Sigmoid colon (tissue), 7 donors: ENCODE data around the gene B3GALT6. TPM values are rescaled to one million over a fixed set of nuclear protein-coding genes. Genes with fewer than 3 reads are reported as not detected.
"Not testable (repeated sequence)": the region's sequence is repeated elsewhere in the genome, so short reads cannot be mapped to it uniquely, and the experiment has no call there.

Experiments used
- DNase-seq: peaks from one replicate; pipeline ENCODE4 v3.0.0-alpha.2; 2019
- H3K27ac ChIP-seq, 4 donors: fragments of 200-600 bp; sonication (generic); one replicate each; pipeline ENCODE4 v1.5.1; 2016 to 2019; ENCODE audit warnings: mild to moderate bottlenecking in 1 of 4
- H3K27me3 ChIP-seq, 3 donors: fragments of 200-600 bp; sonication (generic); one replicate each; pipeline ENCODE4 v1.5.1; 2019; ENCODE audit warnings: mild to moderate bottlenecking in 1 of 3
- H3K36me3 ChIP-seq, 4 donors: fragments of 200-600 bp; sonication (generic); one replicate each; pipeline ENCODE4 v1.5.1; 2016 to 2019
- H3K4me1 ChIP-seq, 4 donors: fragments of 200-600 bp; sonication (generic); one replicate each; pipeline ENCODE4 v1.5.1; 2017 to 2019
- H3K4me3 ChIP-seq, 4 donors: fragments of 200-600 bp; sonication (generic); one replicate each; pipeline ENCODE4 v1.5.1; 2017 to 2019; ENCODE audit warnings: mild to moderate bottlenecking in 2 of 4, moderate library complexity in 1 of 4
- H3K9me3 ChIP-seq, 4 donors: fragments of 200-600 bp in 3 of 4; sonication (generic) in 3 of 4; one replicate each; pipeline versions ENCODE4 v1.5.1 to v1.6.1; 2013 to 2019
- CTCF ChIP-seq, 4 experiments: fragments of 450-650 bp in 3 of 4; fragments of 200-600 bp in 1 of 4; IDR thresholded peaks; one replicate each; pipeline ENCODE4 v1.5.1; 2016 to 2019; ENCODE audit warnings: antibody characterized with exemption in 4 of 4, mild to moderate bottlenecking in 3 of 4, moderate library complexity in 2 of 4
- EP300 ChIP-seq, 4 donors: sonication (generic); formaldehyde crosslinking; IDR thresholded peaks; one replicate each; pipeline ENCODE4 v1.6.1; 2017; ENCODE audit warnings: antibody characterized with exemption in 4 of 4
- POLR2A ChIP-seq, 2 donors: fragments of 450-650 bp; IDR thresholded peaks; one replicate each; pipeline ENCODE4 v1.6.1; 2016; ENCODE audit warnings: antibody characterized with exemption in 2 of 2, mild to moderate bottlenecking in 2 of 2, moderate library complexity in 2 of 2
- POLR2AphosphoS5 ChIP-seq, 4 donors: sonication (generic); formaldehyde crosslinking; IDR thresholded peaks; one replicate each; pipeline ENCODE4 v1.6.1; 2017; ENCODE audit warnings: antibody characterized with exemption in 4 of 4
- WGBS, 2 donors: extraction: QIAGEN DNeasy Blood & Tissue Kit; methylation state at CpG; one replicate each; pipeline ENCODE4 v1.1.7; 2013; 5-methylcytosine and 5-hydroxymethylcytosine counted together
- intact Hi-C: fragments of 100-400 bp; cut with DNase I; formaldehyde crosslinking; loops from one replicate; pipeline ENCODE4 v1.15.1; 2023
- polyA plus RNA-seq, 3 donors: library from polyadenylated mRNA; stranded (reverse); fragments of 200-250 nt; gene quantifications; one replicate each; pipeline ENCODE4 v1.2.3, GENCODE V29; 2013
- total RNA-seq, 4 donors: library from RNA; depleted of rRNA; stranded (reverse); fragments of >200 nt; gene quantifications; one replicate each; pipeline ENCODE4 v1.1.0, GENCODE V29; 2016
- donor health status: healthy with polysubstance abuse.
- donor health status: Bipolar disorder and iron deficiency.
- donor health status: healthy.

Gene B3GALT6
- total and polyA plus RNA-seq, 7 donors, result 1.8 to 12.5 (median 9.1) TPM

- Histone ChIP-seq H3K27me3 (peaks cover 11 to 34% (median 31%) of the 10 kb centered on the region in 3 donors), H3K4me1 (peaks cover 0 to 13% (median 13%) of the 10 kb centered on the region in 4 donors), H3K4me3 (no peak within 1 kb of the TSS), H3K36me3 (peaks cover 0 to 5% (median 2%) of the 10 kb centered on the region in 4 donors), H3K27ac (no peak within 1 kb of the TSS), H3K9me3 (no peaks in the 10 kb centered on the region)
- intact Hi-C loops, result no loop called here
- 3 to 5% methylated on average over 74 of the region's 74 CpGs for WGBS, 2 donors
- no peak for TF ChIP-seq POLR2A (IDR thresholded peaks at IDR 0.05)
- TF ChIP-seq EP300 (IDR thresholded peaks at IDR 0.05), result no peak
- TF ChIP-seq POLR2AphosphoS5 (IDR thresholded peaks at IDR 0.05), result no peak
- no peak for TF ChIP-seq CTCF (IDR thresholded peaks at IDR 0.05)
- DNase-seq, result no peak
Observed at GRCh38 chr1:1246577-1247340, 14.7 kb downstream of the B3GALT6 start, which contains the start of gene C1QTNF12. Gene C1QTNF12, minus strand, starts transcription at chr1:1246722. Its CDS starts 32 bp downstream, at chr1:1246690.

GRCh38 chr1:1247341-1247913 lies 15.4 kb downstream of the B3GALT6 start:
- Histone ChIP-seq H3K4me3 (no peak overlapping the region), H3K36me3 (peaks cover 0 to 7% (median 3%) of the 10 kb centered on the region in 4 donors), H3K4me1 (peaks cover 0 to 13% (median 13%) of the 10 kb centered on the region in 4 donors), H3K27me3 (peaks cover 11 to 34% (median 31%) of the 10 kb centered on the region in 3 donors), H3K9me3 (no peaks in the 10 kb centered on the region), H3K27ac (no peak overlapping the region)
- WGBS, 2 donors, result 56 to 74% methylated on average over 25 of the region's 25 CpGs
- TF ChIP-seq POLR2A (IDR thresholded peaks at IDR 0.05) (no peak), POLR2AphosphoS5 (IDR thresholded peaks at IDR 0.05) (no peak), EP300 (IDR thresholded peaks at IDR 0.05) (no peak), CTCF (IDR thresholded peaks at IDR 0.05) (no peak)
- DNase-seq, result no peak
- intact Hi-C loops, result no loop called here

GRCh38 chr1:1248009-1248913 lies 16.2 kb downstream of the B3GALT6 start:
- DNase-seq, result not testable (repeated sequence)
- 85 to 93% methylated on average over 21 of the region's 21 CpGs for WGBS, 2 donors

GRCh38 chr1:1250786-1251284 lies 18.8 kb downstream of the B3GALT6 start:
- 68 to 78% methylated on average over 16 of the region's 16 CpGs for WGBS, 2 donors
- Histone ChIP-seq H3K4me3 (no peak overlapping the region), H3K27ac (no peak overlapping the region), H3K27me3 (peaks cover 11 to 28% (median 24%) of the 10 kb centered on the region in 3 donors), H3K9me3 (no peaks in the 10 kb centered on the region), H3K4me1 (peaks cover 0 to 13% (median 13%) of the 10 kb centered on the region in 4 donors), H3K36me3 (peaks cover 6 to 39% (median 22%) of the 10 kb centered on the region in 4 donors)
- intact Hi-C loops, result no loop called here
- TF ChIP-seq EP300 (IDR thresholded peaks at IDR 0.05), result no peak
- TF ChIP-seq POLR2A (IDR thresholded peaks at IDR 0.05), result no peak
- TF ChIP-seq CTCF (IDR thresholded peaks at IDR 0.05), result no peak
- no peak for DNase-seq

More at GRCh38 chr1:1248009-1248913, 16.2 kb downstream of the B3GALT6 start:
- intact Hi-C loops, H3K27ac ChIP-seq, H3K4me3 ChIP-seq, H3K9me3 ChIP-seq: not testable (repeated sequence)
- Histone ChIP-seq H3K4me1 (peaks cover 0 to 13% (median 13%) of the 10 kb centered on the region in 4 donors), H3K36me3 (peaks cover 0 to 13% (median 3%) of the 10 kb centered on the region in 4 donors), H3K27me3 (peaks cover 11 to 34% (median 31%) of the 10 kb centered on the region in 3 donors)
